HCT116 (cell line): ENCODE measurements around the gene VIPR2. TPM values are rescaled to one million over a fixed set of nuclear protein-coding genes. Genes with fewer than 3 reads are reported as not detected.

Experiments
- ATAC-seq: fragments of 200-7000 bp; cut with Tn5 transposase; 2 replicates; pipeline ENCODE4 v1.9.1; 2020; ENCODE audit warnings: mild to moderate bottlenecking, moderate library complexity
- BruUV-seq: library from RNA; stranded (reverse); fragments of 400-500 nt; replicated peaks from 2 replicates; lab custom pipeline; 2021; lab: Mats Ljungman, UMichigan
- CTCF ChIA-PET: fragments of 300-600 bp; sonication (Branson Sonifier 250); formaldehyde crosslinking; loops from one replicate; lab custom pipeline; 2021; ENCODE audit warnings: antibody characterized with exemption; lab: Charles Lee
- POLR2A ChIA-PET: fragments of 300-600, 350-600 bp; sonication (Branson Sonifier 250); formaldehyde crosslinking; loops from one replicate; lab custom pipeline; 2021; ENCODE audit warnings: antibody characterized with exemption; lab: Charles Lee
- RAD21 ChIA-PET, 2 experiments: fragments of 300-600 bp; sonication (Branson Sonifier 250); formaldehyde crosslinking; loops; one replicate each; lab custom pipeline; 2023; ENCODE audit warnings: low total read pairs in 2 of 2; ENCODE audit not compliant: uncharacterized antibody in 2 of 2, unreplicated experiment in 2 of 2, low non-redundant PET in 1 of 2; lab: Charles Lee
- DNase-seq: peaks from one replicate; pipeline ENCODE4 v3.0.0-alpha.2; 2010; ENCODE audit warnings: low read depth, low spot score
- H2AFZ ChIP-seq: fragments of 200-600 bp; shearing (Covaris generic), sonication (generic); 2 replicates; pipeline ENCODE4 v1.6.1; 2017; ENCODE audit warnings: low read depth, mixed run types, mixed read lengths, antibody characterized with exemption, low read length; ENCODE audit not compliant: poor library complexity, severe bottlenecking
- H3K27ac ChIP-seq: 2 replicates; pipeline ENCODE4 v1.5.1; 2012; ENCODE audit warnings: low read depth, low read length
- H3K27me3 ChIP-seq: fragments of 200-600 bp; sonication (generic); 2 replicates; pipeline ENCODE4 v1.6.1; 2016; ENCODE audit warnings: mixed run types, low read length, mixed read lengths; ENCODE audit not compliant: insufficient read depth
- H3K36me3 ChIP-seq, 2 experiments: fragments of 200-500 bp in 1 of 2; fragments of 200-600 bp in 1 of 2; sonication (Bioruptor generic) in 1 of 2; sonication (generic) in 1 of 2; 2 replicates each; pipeline versions ENCODE4 v1.5.1 to v1.6.1; 2014 to 2016; ENCODE audit warnings: low read length in 2 of 2, inconsistent platforms in 1 of 2, mixed read lengths in 1 of 2, mixed run types in 1 of 2; ENCODE audit not compliant: insufficient read depth in 2 of 2, control insufficient read depth in 1 of 2
- H3K4me1 ChIP-seq, 2 experiments: fragments of 200-600 bp in 1 of 2; sonication (generic) in 1 of 2; 2 replicates each; pipeline versions ENCODE4 v1.5.1 to v1.6.1; 2012 to 2017; ENCODE audit warnings: low read length in 2 of 2, inconsistent platforms in 1 of 2, mild to moderate bottlenecking in 1 of 2, mixed read lengths in 1 of 2, mixed run types in 1 of 2, moderate library complexity in 1 of 2; ENCODE audit not compliant: insufficient read depth in 2 of 2, control insufficient read depth in 1 of 2
- H3K4me2 ChIP-seq: fragments of 200-600 bp; sonication (generic); 2 replicates; pipeline ENCODE4 v1.6.1; 2017; ENCODE audit warnings: mixed run types, low read length, mixed read lengths
- H3K4me3 ChIP-seq, 2 experiments: fragments of 200-600 bp in 1 of 2; sonication (generic) in 1 of 2; replicated peaks in 1 of 2; 2 replicates each; pipeline ENCODE4 v1.5.1; 2011 to 2016; ENCODE audit warnings: low read length in 2 of 2, control low read depth in 1 of 2, low read depth in 1 of 2, mild to moderate bottlenecking in 1 of 2, mixed read lengths in 1 of 2, mixed run types in 1 of 2
- H3K79me2 ChIP-seq: fragments of 200-600 bp; sonication (generic); 2 replicates; pipeline ENCODE4 v1.6.1; 2017; ENCODE audit warnings: mild to moderate bottlenecking, mixed run types, low read length, moderate library complexity, mixed read lengths; ENCODE audit not compliant: insufficient read depth
- H3K9ac ChIP-seq: fragments of 200-600 bp; sonication (generic); 2 replicates; pipeline ENCODE4 v1.6.1; 2016; ENCODE audit warnings: low read length, mixed read lengths
- H3K9me2 ChIP-seq: fragments of 200-600 bp; sonication (generic), shearing (Covaris generic); 2 replicates; pipeline ENCODE4 v1.6.1; 2017; ENCODE audit warnings: mixed run types, mild to moderate bottlenecking, moderate library complexity; ENCODE audit not compliant: insufficient read depth
- H3K9me3 ChIP-seq, 2 experiments: fragments of 200-500 bp in 1 of 2; fragments of 200-600 bp in 1 of 2; sonication (Bioruptor generic) in 1 of 2; sonication (generic) in 1 of 2; 2 replicates each; pipeline ENCODE4 v1.6.1; 2014 to 2017; ENCODE audit warnings: low read length in 2 of 2, mixed read lengths in 2 of 2, inconsistent platforms in 1 of 2, low read depth in 1 of 2, mild to moderate bottlenecking in 1 of 2, mixed run types in 1 of 2, moderate library complexity in 1 of 2; ENCODE audit not compliant: control insufficient read depth in 1 of 2, insufficient read depth in 1 of 2
- H4K20me1 ChIP-seq: fragments of 200-600 bp; sonication (generic), shearing (Covaris generic); 2 replicates; pipeline ENCODE4 v1.6.1; 2017; ENCODE audit warnings: mixed run types, mild to moderate bottlenecking, moderate library complexity; ENCODE audit not compliant: insufficient read depth
- ATF3 ChIP-seq: IDR thresholded peaks from 2 replicates; pipeline ENCODE4 v1.6.1; 2012
- CBX3 ChIP-seq: IDR thresholded peaks from 2 replicates; pipeline ENCODE4 v1.6.1; 2012; ENCODE audit warnings: low read depth
- ELF1 ChIP-seq: IDR thresholded peaks from 2 replicates; pipeline ENCODE4 v1.6.1; 2012; ENCODE audit warnings: low read depth, borderline replicate concordance
- POLR2A ChIP-seq: IDR thresholded peaks from 2 replicates; pipeline ENCODE4 v1.7.0; 2011; ENCODE audit warnings: borderline replicate concordance; ENCODE audit not compliant: insufficient read depth, insufficient read length; ENCODE audit errors: extremely low read depth
- RAD21 ChIP-seq: IDR thresholded peaks from 2 replicates; pipeline ENCODE4 v1.6.1; 2012; ENCODE audit warnings: low read depth, mild to moderate bottlenecking
- TCF7L2 ChIP-seq: IDR thresholded peaks from 2 replicates; pipeline ENCODE4 v1.7.0; 2011; ENCODE audit warnings: borderline replicate concordance, inconsistent platforms; ENCODE audit not compliant: insufficient read depth, insufficient read length; ENCODE audit errors: extremely low read depth
- YY1 ChIP-seq: IDR thresholded peaks from 2 replicates; pipeline ENCODE4 v1.6.1; 2011; ENCODE audit warnings: low read length, low read depth, moderate library complexity, mild to moderate bottlenecking; ENCODE audit not compliant: insufficient replicate concordance; ENCODE audit errors: extremely low read depth
- ZNF274 ChIP-seq: fragments of 200-500 bp; sonication (Bioruptor generic); IDR thresholded peaks from 2 replicates; pipeline ENCODE4 v1.6.1; 2014; ENCODE audit warnings: mild to moderate bottlenecking, low read depth, low read length, inconsistent platforms
- intact Hi-C: fragments of 100-400 bp; cut with micrococcal nuclease; formaldehyde crosslinking; loops from 2 replicates; pipeline ENCODE4 v1.10.0; 2022
- total RNA-seq: library from RNA; stranded (reverse); gene quantifications from one replicate; pipeline ENCODE4 v1.2.1, GENCODE V29; 2021; ENCODE audit not compliant: unreplicated experiment
- TF ChIP-seq, protein P1 (sequence below), 3 experiments: fragments of 200-600 bp in 1 of 3; sonication (generic) in 1 of 3; IDR thresholded peaks in 2 of 3; conservative IDR thresholded peaks in 1 of 3; 2 replicates each; pipeline ENCODE4 v1.5.1; 2012 to 2017; ENCODE audit warnings: low read depth in 2 of 3, low read length in 2 of 3, antibody characterized with exemption in 1 of 3, borderline replicate concordance in 1 of 3, control low read depth in 1 of 3, mild to moderate bottlenecking in 1 of 3, mixed read lengths in 1 of 3, mixed run types in 1 of 3, moderate library complexity in 1 of 3; ENCODE audit not compliant: insufficient read depth in 1 of 3
- TF ChIP-seq, protein P2 (sequence below): IDR thresholded peaks from 2 replicates; pipeline ENCODE4 v1.6.1; 2011; ENCODE audit warnings: mild to moderate bottlenecking, low read length, moderate library complexity; ENCODE audit not compliant: insufficient replicate concordance; ENCODE audit errors: extremely low read depth

VIPR2 gene
- total RNA-seq, 1 experiment from 2014 or later, result 0.10 TPM

GRCh38 chr7:159045839-159046238, 98.8 kb downstream of the VIPR2 start:
- Histone ChIP-seq H3K9me3 (no peaks in the 10 kb centered on the region), H3K79me2 (no peaks in the 10 kb centered on the region), H3K9me2 (no peaks in the 10 kb centered on the region), H3K9ac (no peak overlapping the region), H3K36me3 (no peaks in the 10 kb centered on the region), H3K4me1 (no peaks in the 10 kb centered on the region), H3K4me3 (no peak overlapping the region), H2AFZ (no peak overlapping the region), H3K27me3 (peaks cover 9% of the 10 kb centered on the region; the same call in 1 of the 2 replicates), H4K20me1 (no peaks in the 10 kb centered on the region), H3K27ac (no peak overlapping the region), H3K4me2 (no peak overlapping the region)
- intact Hi-C loops, result no loop called here
- POLR2A ChIA-PET, result no interaction called here
- CTCF ChIA-PET, result no interaction called here
- peak; percentile 31; the same call in 1 of the 2 replicates for TF ChIP-seq RAD21
- TF ChIP-seq, protein P1, sequence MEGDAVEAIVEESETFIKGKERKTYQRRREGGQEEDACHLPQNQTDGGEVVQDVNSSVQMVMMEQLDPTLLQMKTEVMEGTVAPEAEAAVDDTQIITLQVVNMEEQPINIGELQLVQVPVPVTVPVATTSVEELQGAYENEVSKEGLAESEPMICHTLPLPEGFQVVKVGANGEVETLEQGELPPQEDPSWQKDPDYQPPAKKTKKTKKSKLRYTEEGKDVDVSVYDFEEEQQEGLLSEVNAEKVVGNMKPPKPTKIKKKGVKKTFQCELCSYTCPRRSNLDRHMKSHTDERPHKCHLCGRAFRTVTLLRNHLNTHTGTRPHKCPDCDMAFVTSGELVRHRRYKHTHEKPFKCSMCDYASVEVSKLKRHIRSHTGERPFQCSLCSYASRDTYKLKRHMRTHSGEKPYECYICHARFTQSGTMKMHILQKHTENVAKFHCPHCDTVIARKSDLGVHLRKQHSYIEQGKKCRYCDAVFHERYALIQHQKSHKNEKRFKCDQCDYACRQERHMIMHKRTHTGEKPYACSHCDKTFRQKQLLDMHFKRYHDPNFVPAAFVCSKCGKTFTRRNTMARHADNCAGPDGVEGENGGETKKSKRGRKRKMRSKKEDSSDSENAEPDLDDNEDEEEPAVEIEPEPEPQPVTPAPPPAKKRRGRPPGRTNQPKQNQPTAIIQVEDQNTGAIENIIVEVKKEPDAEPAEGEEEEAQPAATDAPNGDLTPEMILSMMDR (IDR thresholded peaks at IDR 0.05 in 2 of 3, conservative IDR thresholded peaks at IDR 0.05 in 1 of 3; ENCODE audit: borderline replicate concordance in 1 of 3, insufficient read depth in 1 of 3, low read depth in 2 of 3, low read length in 2 of 3), result peak; percentile 11 to 19 (median 14); a peak in 2 of 6 replicates
- no peak for TF ChIP-seq YY1
- RAD21 ChIA-PET, result no interaction called here
- no peak for DNase-seq
- ATAC-seq, result no peak
- BruUV-seq, result no TSS peak

GRCh38 chr7:159042581-159043101, 102.0 kb downstream of the VIPR2 start:
- Histone ChIP-seq H3K36me3 (no peaks in the 10 kb centered on the region; a peak in 1 of 4 replicates), H3K4me1 (no peaks in the 10 kb centered on the region), H4K20me1 (no peaks in the 10 kb centered on the region), H3K9ac (no peak overlapping the region), H3K79me2 (no peaks in the 10 kb centered on the region), H3K27ac (no peak overlapping the region), H3K9me3 (no peaks in the 10 kb centered on the region), H3K4me3 (no peak overlapping the region), H3K27me3 (0 out of 2 replicates have a peak, but pooled peaks cover 3% of the 10 kb centered on the region), H2AFZ (no peak overlapping the region), H3K4me2 (no peak overlapping the region), H3K9me2 (no peaks in the 10 kb centered on the region)
- TF ChIP-seq POLR2A (no peak), ELF1 (no peak), ZNF274 (no peak), TCF7L2 (no peak), RAD21 (no peak), ATF3 (no peak), CBX3 (no peak)
- TF ChIP-seq, protein P2, sequence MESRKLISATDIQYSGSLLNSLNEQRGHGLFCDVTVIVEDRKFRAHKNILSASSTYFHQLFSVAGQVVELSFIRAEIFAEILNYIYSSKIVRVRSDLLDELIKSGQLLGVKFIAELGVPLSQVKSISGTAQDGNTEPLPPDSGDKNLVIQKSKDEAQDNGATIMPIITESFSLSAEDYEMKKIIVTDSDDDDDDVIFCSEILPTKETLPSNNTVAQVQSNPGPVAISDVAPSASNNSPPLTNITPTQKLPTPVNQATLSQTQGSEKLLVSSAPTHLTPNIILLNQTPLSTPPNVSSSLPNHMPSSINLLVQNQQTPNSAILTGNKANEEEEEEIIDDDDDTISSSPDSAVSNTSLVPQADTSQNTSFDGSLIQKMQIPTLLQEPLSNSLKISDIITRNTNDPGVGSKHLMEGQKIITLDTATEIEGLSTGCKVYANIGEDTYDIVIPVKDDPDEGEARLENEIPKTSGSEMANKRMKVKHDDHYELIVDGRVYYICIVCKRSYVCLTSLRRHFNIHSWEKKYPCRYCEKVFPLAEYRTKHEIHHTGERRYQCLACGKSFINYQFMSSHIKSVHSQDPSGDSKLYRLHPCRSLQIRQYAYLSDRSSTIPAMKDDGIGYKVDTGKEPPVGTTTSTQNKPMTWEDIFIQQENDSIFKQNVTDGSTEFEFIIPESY, result no peak
- no TSS peak for BruUV-seq
- ChIA-PET POLR2A (no interaction called here), CTCF (no interaction called here), RAD21 (no interaction called here)
- no peak for DNase-seq
- intact Hi-C loops, result no loop called here
- no peak for ATAC-seq
